Upper lobe of left lung (tissue), 4 donors: Measurements from ENCODE around the gene TENM4.

Experiments used
- EP300 ChIP-seq, 4 donors: sonication (generic); formaldehyde crosslinking; IDR thresholded peaks; one replicate each; pipeline ENCODE4 v1.5.1; 2017; ENCODE audit warnings: antibody characterized with exemption in 4 of 4, control low read depth in 2 of 4
- POLR2AphosphoS5 ChIP-seq, 2 donors: sonication (generic); formaldehyde crosslinking; IDR thresholded peaks; one replicate each; pipeline ENCODE4 v1.5.1; 2017; ENCODE audit warnings: antibody characterized with exemption in 2 of 2
- TF ChIP-seq, protein P1 (sequence below), 6 experiments: fragments of 450-650 bp in 4 of 6; fragments of 200-600 bp in 2 of 6; sonication (generic) in 2 of 6; IDR thresholded peaks; one replicate each; pipeline ENCODE4 v1.5.1; 2016 to 2019; ENCODE audit warnings: antibody characterized with exemption in 6 of 6

DNA sequence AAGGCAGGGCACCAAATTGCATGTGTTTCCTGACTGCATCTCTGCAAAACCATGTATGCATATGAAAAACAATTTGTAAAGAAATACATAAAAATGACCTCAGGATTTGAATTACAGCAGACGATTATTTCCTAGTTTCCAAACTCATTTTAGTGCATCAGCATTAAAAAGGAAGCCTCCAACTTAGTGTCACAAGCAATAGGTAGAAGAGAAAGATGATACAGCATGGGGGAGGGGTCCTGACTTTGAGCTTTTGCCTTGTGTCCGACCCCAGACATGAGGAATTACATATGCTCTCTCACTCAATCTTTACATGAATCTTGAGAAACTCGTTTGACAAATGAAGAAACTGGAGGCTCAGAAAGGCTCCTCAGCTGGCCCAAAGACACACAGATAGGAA, 571.5 kb downstream of the TENM4 start:
- TF ChIP-seq, protein P1, sequence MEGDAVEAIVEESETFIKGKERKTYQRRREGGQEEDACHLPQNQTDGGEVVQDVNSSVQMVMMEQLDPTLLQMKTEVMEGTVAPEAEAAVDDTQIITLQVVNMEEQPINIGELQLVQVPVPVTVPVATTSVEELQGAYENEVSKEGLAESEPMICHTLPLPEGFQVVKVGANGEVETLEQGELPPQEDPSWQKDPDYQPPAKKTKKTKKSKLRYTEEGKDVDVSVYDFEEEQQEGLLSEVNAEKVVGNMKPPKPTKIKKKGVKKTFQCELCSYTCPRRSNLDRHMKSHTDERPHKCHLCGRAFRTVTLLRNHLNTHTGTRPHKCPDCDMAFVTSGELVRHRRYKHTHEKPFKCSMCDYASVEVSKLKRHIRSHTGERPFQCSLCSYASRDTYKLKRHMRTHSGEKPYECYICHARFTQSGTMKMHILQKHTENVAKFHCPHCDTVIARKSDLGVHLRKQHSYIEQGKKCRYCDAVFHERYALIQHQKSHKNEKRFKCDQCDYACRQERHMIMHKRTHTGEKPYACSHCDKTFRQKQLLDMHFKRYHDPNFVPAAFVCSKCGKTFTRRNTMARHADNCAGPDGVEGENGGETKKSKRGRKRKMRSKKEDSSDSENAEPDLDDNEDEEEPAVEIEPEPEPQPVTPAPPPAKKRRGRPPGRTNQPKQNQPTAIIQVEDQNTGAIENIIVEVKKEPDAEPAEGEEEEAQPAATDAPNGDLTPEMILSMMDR (IDR thresholded peaks at IDR 0.05), result no peak
- TF ChIP-seq POLR2AphosphoS5 (IDR thresholded peaks at IDR 0.05), result no peak
- TF ChIP-seq EP300 (IDR thresholded peaks at IDR 0.05), result no peak
